IPS-15b (cell line): ENCODE data around the gene DISC1.

ENCODE experiments used
- H3K27me3 ChIP-seq: one replicate; pipeline ENCODE4 v1.6.1; 2013; ENCODE audit warnings: low read length; ENCODE audit not compliant: control insufficient read depth, insufficient read depth
- H3K36me3 ChIP-seq: one replicate; pipeline ENCODE4 v1.6.1; 2013; ENCODE audit warnings: low read length; ENCODE audit not compliant: control insufficient read depth, insufficient read depth
- H3K4me1 ChIP-seq: one replicate; pipeline ENCODE4 v1.6.1; 2013; ENCODE audit warnings: mild to moderate bottlenecking, low read length; ENCODE audit not compliant: control insufficient read depth, insufficient read depth
- H3K4me3 ChIP-seq: one replicate; pipeline ENCODE4 v1.5.1; 2013; ENCODE audit warnings: low read depth, low read length
- H3K9ac ChIP-seq: one replicate; pipeline ENCODE4 v1.6.1; 2013; ENCODE audit warnings: low read depth, mild to moderate bottlenecking, low read length
- H3K9me3 ChIP-seq: one replicate; pipeline ENCODE4 v1.6.1; 2013; ENCODE audit warnings: mild to moderate bottlenecking, low read length; ENCODE audit not compliant: control insufficient read depth, insufficient read depth

The DISC1 gene

GRCh38 chr1:231733063-231733462 is 106.5 kb downstream of the DISC1 start:
- H3K36me3 ChIP-seq = no peaks in the 10 kb centered on the region
- no peaks in the 10 kb centered on the region for H3K27me3 ChIP-seq
- no peak overlapping the region for H3K4me3 ChIP-seq
- no peak overlapping the region for H3K9ac ChIP-seq
- H3K4me1 ChIP-seq = no peaks in the 10 kb centered on the region
- no peaks in the 10 kb centered on the region for H3K9me3 ChIP-seq

- Histone ChIP-seq H3K27me3 (no peaks in the 10 kb centered on the region), H3K9me3 (no peaks in the 10 kb centered on the region), H3K4me3 (no peak overlapping the region), H3K36me3 (no peaks in the 10 kb centered on the region), H3K9ac (no peak overlapping the region), H3K4me1 (no peaks in the 10 kb centered on the region)
Observed at GRCh38 chr1:231733672-231734071, 107.1 kb downstream of the DISC1 start.

GRCh38 chr1:231734417-231734816 is 107.8 kb downstream of the DISC1 start:
- H3K27me3 ChIP-seq = no peaks in the 10 kb centered on the region
- no peaks in the 10 kb centered on the region for H3K9me3 ChIP-seq
- no peak overlapping the region for H3K9ac ChIP-seq
- no peak overlapping the region for H3K4me3 ChIP-seq
- no peaks in the 10 kb centered on the region for H3K4me1 ChIP-seq
- no peaks in the 10 kb centered on the region for H3K36me3 ChIP-seq

- no peaks in the 10 kb centered on the region for H3K9me3 ChIP-seq
- no peak overlapping the region for H3K4me3 ChIP-seq
- H3K36me3 ChIP-seq = no peaks in the 10 kb centered on the region
- no peaks in the 10 kb centered on the region for H3K27me3 ChIP-seq
- H3K4me1 ChIP-seq = no peaks in the 10 kb centered on the region
- no peak overlapping the region for H3K9ac ChIP-seq
Observed at GRCh38 chr1:231735411-231735810, 108.8 kb downstream of the DISC1 start.

GRCh38 chr1:231735941-231736340 is 109.4 kb downstream of the DISC1 start:
- H3K9me3 ChIP-seq = no peaks in the 10 kb centered on the region
- no peak overlapping the region for H3K4me3 ChIP-seq
- no peaks in the 10 kb centered on the region for H3K36me3 ChIP-seq
- no peak overlapping the region for H3K9ac ChIP-seq
- no peaks in the 10 kb centered on the region for H3K27me3 ChIP-seq
- H3K4me1 ChIP-seq = no peaks in the 10 kb centered on the region

GRCh38 chr1:231736464-231736863 is 109.9 kb downstream of the DISC1 start:
- no peaks in the 10 kb centered on the region for H3K36me3 ChIP-seq
- H3K27me3 ChIP-seq = no peaks in the 10 kb centered on the region
- no peak overlapping the region for H3K9ac ChIP-seq
- H3K4me3 ChIP-seq = no peak overlapping the region
- no peaks in the 10 kb centered on the region for H3K9me3 ChIP-seq
- H3K4me1 ChIP-seq = no peaks in the 10 kb centered on the region

- Histone ChIP-seq H3K9ac (no peak overlapping the region), H3K4me1 (no peaks in the 10 kb centered on the region), H3K4me3 (no peak overlapping the region), H3K27me3 (no peaks in the 10 kb centered on the region), H3K36me3 (no peaks in the 10 kb centered on the region), H3K9me3 (no peaks in the 10 kb centered on the region)
Observed at GRCh38 chr1:231738554-231738953, 112.0 kb downstream of the DISC1 start.

- H3K27me3 ChIP-seq = no peaks in the 10 kb centered on the region
- H3K9ac ChIP-seq = no peak overlapping the region
- no peak overlapping the region for H3K4me3 ChIP-seq
- no peaks in the 10 kb centered on the region for H3K9me3 ChIP-seq
- H3K36me3 ChIP-seq = no peaks in the 10 kb centered on the region
- no peaks in the 10 kb centered on the region for H3K4me1 ChIP-seq
Observed at GRCh38 chr1:231743966-231744365, 117.4 kb downstream of the DISC1 start.

- H3K9me3 ChIP-seq = no peaks in the 10 kb centered on the region
- H3K27me3 ChIP-seq = no peaks in the 10 kb centered on the region
Observed at GRCh38 chr1:231748760-231749415, 122.3 kb downstream of the DISC1 start.

GRCh38 chr1:231750296-231750695 is 123.7 kb downstream of the DISC1 start:
- Histone ChIP-seq H3K9ac (no peak overlapping the region), H3K9me3 (no peaks in the 10 kb centered on the region), H3K4me3 (no peak overlapping the region), H3K27me3 (no peaks in the 10 kb centered on the region), H3K36me3 (no peaks in the 10 kb centered on the region), H3K4me1 (no peaks in the 10 kb centered on the region)

More at GRCh38 chr1:231748760-231749415, 122.3 kb downstream of the DISC1 start:
- no peak overlapping the region for H3K4me3 ChIP-seq
- no peaks in the 10 kb centered on the region for H3K4me1 ChIP-seq
- H3K9ac ChIP-seq = no peak overlapping the region
- no peaks in the 10 kb centered on the region for H3K36me3 ChIP-seq

- H3K27me3 ChIP-seq = no peaks in the 10 kb centered on the region
- no peaks in the 10 kb centered on the region for H3K9me3 ChIP-seq
- H3K4me3 ChIP-seq = no peak overlapping the region
- no peaks in the 10 kb centered on the region for H3K36me3 ChIP-seq
- no peak overlapping the region for H3K9ac ChIP-seq
- H3K4me1 ChIP-seq = no peaks in the 10 kb centered on the region
Observed at GRCh38 chr1:231750818-231751362, 124.3 kb downstream of the DISC1 start.

GRCh38 chr1:231751415-231751814 is 124.8 kb downstream of the DISC1 start:
- Histone ChIP-seq H3K9ac (no peak overlapping the region), H3K4me3 (no peak overlapping the region), H3K27me3 (no peaks in the 10 kb centered on the region), H3K36me3 (no peaks in the 10 kb centered on the region), H3K4me1 (no peaks in the 10 kb centered on the region), H3K9me3 (no peaks in the 10 kb centered on the region)
